Measurements from ENCODE around the gene NR2F2.

NR2F2 gene

GRCh38 chr15:96328181-96328876 lies 2.2 kb upstream of the NR2F2 start:
- Histone ChIP-seq H3K27ac (peak overlapping the region; percentile 99), H3K4me3 (peak overlapping the region; percentile 94)
- no peak for DNase-seq (ENCODE audit: low spot score)
- TF ChIP-seq, protein P1, sequence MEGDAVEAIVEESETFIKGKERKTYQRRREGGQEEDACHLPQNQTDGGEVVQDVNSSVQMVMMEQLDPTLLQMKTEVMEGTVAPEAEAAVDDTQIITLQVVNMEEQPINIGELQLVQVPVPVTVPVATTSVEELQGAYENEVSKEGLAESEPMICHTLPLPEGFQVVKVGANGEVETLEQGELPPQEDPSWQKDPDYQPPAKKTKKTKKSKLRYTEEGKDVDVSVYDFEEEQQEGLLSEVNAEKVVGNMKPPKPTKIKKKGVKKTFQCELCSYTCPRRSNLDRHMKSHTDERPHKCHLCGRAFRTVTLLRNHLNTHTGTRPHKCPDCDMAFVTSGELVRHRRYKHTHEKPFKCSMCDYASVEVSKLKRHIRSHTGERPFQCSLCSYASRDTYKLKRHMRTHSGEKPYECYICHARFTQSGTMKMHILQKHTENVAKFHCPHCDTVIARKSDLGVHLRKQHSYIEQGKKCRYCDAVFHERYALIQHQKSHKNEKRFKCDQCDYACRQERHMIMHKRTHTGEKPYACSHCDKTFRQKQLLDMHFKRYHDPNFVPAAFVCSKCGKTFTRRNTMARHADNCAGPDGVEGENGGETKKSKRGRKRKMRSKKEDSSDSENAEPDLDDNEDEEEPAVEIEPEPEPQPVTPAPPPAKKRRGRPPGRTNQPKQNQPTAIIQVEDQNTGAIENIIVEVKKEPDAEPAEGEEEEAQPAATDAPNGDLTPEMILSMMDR (IDR thresholded peaks at IDR 0.05), result no peak

GRCh38 chr15:96328877-96329195 lies 1.7 kb upstream of the NR2F2 start:
- peak overlapping the region; percentile 94 for H3K4me3 ChIP-seq
- H3K27ac ChIP-seq, result peak overlapping the region; percentile 99
- TF ChIP-seq, protein P1 (IDR thresholded peaks at IDR 0.05), result no peak
- no peak for DNase-seq (ENCODE audit: low spot score)

DNA sequence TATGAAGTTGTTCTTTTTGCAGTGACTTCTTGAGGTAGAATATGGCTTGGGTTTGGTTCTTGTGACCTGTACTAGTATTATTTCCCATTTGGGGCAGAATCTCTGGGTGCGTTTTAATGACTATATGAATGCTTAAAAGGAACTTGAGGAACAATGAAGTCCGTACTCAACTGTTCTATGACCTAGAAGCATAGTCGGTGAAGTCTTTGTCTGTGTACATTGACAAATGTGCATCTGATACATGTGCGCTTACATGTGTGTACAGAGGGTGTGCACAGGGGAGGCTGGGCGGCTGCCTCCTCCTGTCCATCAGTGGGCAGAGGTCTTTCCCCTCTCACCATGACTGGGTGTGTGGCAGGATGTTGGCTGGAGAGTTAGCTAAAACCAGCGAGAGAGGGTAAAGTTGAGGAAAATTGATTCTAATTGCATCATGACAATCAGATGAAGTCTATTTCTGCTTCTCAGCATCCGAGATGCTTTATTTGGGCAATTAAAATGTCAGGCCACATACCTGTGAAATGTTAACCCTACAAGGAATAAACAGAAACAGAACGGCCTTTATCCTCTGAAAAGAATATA lies 1.0 kb upstream of the NR2F2 start:
- DNase-seq (ENCODE audit: low spot score), result peak; percentile 73
- Histone ChIP-seq H3K4me3 (peak overlapping the region; percentile 94), H3K27ac (peak overlapping the region; percentile 99)
- TF ChIP-seq, protein P1 (IDR thresholded peaks at IDR 0.05), result no peak

DNA sequence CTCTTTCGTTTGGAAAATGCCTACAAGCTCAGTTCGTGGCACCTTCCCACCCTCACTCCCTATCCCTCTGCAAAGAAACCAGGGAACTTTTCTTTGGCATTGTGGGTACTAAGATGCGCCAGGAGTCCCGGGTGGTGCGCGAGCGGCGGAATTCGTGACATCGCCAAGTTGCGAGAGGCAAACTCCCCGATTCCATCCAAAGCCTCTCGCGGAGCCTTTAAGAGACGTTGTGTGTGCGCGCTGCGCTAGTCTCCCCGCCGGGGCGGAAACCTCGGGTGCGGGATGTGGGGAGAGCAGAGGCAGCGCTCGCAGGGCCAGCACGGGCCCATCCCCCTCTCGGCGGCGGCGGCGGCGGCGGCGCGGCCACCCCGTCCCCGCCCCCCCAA lies 443 bp upstream of the NR2F2 start:
- TF ChIP-seq, protein P1 (IDR thresholded peaks at IDR 0.05), result no peak
- peak overlapping the region; percentile 99 for H3K27ac ChIP-seq
- peak overlapping the region; percentile 94 for H3K4me3 ChIP-seq
- DNase-seq (ENCODE audit: low spot score), result peak; percentile 91

GRCh38 chr15:96331144-96331944 lies 844 bp downstream of the NR2F2 start:
- Histone ChIP-seq H3K4me3 (peak overlapping the region; percentile 94), H3K27ac (peak overlapping the region; percentile 94 to 99)
- DNase-seq (ENCODE audit: low spot score), result peak; percentile 69
- TF ChIP-seq, protein P1 (IDR thresholded peaks at IDR 0.05), result no peak

- Histone ChIP-seq H3K4me3 (peak overlapping the region; percentile 94), H3K27ac (peak overlapping the region; percentile 94 to 99)
- DNase-seq (ENCODE audit: low spot score), result peak; percentile 67
- TF ChIP-seq, protein P1 (IDR thresholded peaks at IDR 0.05), result no peak
These were observed 1.6 kb downstream of the NR2F2 start for GRCh38 chr15:96331945-96332636.

All from coronary artery (tissue), 2 donors.